GF-D8 (cell line): ENCODE data around the gene KCND3.
A peak's percentile ranks its signal among the peaks of the same experiment; 100 is the strongest.
"Not testable (repeated sequence)": the region's sequence is repeated elsewhere in the genome, so short reads cannot be mapped to it uniquely, and the experiment has no call there.

ENCODE experiments used
- DNase-seq: peaks from one replicate; lab custom pipeline; 2025; lab: John Stamatoyannopoulos, UW

KCND3 gene

DNA sequence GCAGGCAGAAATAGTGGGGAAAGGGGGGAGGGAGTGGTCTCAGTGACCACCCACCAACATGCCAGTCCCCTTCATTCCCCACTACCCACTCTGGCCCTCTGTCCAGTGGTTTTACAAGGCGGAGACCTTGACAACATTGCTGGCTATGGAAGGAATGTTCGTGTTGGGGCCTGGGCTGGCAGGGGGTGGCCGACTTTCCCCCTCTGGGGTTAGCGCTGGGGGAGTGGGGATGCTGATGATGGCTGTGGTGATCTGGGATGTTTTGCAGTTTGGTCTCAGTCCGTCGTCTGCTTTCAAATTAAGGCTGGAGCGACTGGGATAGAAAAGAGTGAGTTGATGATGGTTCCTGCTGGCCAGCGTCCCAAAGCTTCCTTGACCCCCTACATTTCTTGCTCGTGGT lies 213.5 kb downstream of the KCND3 start:
- DNase-seq: no peak

DNA sequence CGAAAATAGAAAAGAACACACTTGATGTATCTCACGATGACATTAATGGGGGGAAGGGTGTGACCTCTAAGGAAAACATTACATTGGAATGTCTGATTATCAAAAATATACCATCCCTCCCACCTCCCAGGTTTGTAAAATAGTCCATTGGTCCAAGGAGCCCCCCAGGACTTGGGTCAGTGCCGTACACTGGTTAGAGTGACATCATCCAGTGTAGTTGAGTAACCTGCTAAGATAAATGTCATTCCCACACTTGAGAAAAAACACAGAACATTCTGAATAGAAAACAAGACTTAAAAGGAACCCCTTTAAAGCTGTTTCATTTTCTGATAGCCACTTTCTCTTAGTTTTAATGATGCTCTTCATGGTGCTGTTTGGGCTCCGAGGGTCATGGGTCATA lies 218.6 kb downstream of the KCND3 start:
- DNase-seq: no peak

DNA sequence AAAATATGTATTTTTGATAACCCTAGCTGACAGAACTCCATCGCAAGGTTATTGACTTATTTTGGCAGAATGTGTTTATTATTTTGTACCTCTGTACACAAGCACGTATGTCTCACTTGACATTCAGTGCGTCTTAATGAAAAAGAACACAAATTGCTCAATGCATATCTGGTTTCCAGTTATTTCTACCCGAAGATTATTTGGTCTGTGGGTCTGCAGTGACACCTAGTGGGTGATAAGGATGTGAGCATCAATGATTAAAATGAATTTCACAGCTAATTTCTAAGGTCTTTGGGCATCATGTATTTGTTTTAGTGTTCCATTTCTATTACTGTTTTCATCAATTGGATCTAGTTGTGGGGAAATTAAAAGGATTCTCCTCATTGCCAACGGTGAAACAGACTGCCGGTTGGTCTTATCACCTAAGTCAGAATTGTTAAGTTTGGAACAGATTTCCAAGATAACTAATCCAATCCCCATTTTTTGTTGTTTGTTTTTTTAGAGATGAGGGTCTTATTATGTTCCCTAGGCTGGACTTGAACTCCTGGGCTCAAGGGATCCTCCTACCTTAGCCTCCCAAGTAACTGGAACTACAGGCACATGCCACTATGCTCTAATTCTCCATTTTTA lies 219.8 kb downstream of the KCND3 start:
- DNase-seq: peak; percentile 35

DNA sequence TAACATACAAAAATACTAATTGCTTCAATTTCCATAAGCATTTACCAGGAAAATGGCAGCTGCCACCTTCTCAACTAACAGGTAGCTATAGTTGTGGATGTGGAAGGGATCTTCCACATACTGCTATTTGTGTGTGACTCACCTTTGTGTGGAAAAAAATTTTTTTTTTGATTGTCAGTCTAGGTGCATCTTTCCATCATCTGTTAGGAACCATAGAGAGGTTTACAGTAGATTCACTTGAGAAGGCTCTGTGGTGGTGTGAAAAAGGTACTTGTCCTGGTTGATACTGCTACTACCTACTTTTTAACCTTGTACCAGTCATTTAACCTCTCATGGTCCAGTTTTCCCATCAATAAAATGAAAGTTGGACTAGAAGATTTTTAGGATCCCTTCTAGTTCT lies 220.8 kb downstream of the KCND3 start:
- DNase-seq: no peak

DNA sequence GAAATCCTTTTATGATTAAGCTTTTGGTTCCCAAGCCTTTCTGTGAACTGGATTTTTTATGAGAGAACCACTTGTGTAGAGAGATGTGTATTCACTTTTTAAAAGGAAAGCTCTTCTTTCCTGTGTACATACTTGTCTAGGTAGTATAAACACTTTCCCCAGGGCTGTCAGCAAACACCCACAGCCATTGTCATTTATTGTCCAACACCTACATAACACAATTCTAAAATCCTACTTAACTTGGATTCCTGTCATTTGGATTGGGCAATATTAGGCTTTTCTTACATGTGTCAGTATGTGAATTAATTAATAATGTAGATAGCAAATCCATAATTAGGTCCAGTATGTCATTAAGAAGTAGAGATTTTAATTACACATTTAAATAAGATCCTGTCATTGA lies 221.4 kb downstream of the KCND3 start:
- DNase-seq: no peak

DNA sequence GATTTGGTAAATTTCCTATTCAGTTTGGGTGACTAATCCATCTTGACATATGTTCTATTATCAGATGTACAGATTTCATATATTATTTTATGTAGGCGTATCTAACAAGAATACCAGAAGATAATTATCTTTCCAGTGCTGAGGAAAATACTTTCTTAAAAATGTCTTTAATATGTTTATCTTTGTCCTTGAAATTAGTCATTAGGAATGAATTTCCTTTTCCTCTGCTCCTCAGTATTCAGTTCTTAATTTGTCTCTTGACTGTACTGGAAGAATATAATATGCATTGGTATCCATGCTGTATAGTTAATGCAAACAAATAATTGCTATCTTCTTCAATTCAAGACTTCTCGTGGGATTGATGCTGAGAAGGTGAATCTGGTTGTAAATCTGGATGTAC lies 227.1 kb downstream of the KCND3 start:
- no peak for DNase-seq

DNA sequence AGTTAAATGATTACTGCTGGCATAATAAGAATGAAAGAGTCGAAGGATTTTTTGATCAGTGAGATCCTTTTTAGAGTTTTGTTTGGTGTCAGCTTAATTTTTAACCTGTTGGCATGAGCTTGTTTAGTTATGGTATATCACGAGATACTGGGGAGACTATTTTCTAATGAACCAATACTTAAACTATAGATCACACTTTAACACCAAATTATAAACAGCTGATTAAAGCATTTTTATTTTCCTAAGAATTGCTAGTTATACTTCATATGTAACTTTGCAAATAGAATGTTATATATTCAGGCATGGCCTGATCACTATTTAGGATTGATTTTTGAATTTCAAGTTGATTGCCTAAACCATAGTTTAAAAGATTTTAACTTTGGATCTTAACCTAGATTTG lies 227.8 kb downstream of the KCND3 start:
- no peak for DNase-seq

DNA sequence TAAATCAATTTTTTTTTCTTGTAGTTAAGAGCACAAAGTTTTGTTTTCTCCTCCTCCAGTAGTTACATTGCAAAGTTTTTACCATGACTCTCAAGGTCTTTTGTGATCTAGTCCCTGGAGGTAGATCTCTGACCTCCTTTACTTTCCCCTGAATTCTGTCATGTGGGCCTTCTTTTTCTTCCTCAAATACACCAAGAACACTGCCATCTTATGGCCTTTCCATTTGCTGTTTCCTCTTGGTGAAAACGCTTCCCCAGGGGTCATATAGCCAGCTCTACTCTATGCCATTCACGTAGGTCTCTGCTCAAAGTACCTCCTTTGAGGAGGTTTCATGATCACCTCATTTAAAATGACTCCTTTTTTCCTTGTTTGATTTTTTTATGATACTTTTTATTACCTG lies 231.1 kb downstream of the KCND3 start:
- no peak for DNase-seq

DNA sequence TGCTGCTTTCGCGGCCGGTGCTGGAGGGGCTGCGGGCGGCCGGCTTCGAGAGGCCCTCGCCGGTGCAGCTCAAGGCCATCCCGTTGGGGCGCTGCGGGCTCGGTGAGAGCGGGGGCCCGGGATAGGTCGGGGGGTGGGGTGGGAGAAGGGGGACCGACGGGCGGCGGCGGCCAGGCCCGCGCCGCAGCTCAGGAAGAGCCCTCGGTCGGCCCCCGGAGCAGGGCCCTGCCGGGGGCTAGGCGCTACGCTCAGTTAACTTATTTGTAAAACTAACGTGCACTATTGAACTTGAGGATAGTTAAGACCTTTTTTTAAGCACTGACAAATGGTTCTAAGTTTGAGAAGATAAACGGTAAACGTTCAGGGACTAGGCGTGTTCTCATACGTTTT lies 233.3 kb downstream of the KCND3 start:
- no peak for DNase-seq

DNA sequence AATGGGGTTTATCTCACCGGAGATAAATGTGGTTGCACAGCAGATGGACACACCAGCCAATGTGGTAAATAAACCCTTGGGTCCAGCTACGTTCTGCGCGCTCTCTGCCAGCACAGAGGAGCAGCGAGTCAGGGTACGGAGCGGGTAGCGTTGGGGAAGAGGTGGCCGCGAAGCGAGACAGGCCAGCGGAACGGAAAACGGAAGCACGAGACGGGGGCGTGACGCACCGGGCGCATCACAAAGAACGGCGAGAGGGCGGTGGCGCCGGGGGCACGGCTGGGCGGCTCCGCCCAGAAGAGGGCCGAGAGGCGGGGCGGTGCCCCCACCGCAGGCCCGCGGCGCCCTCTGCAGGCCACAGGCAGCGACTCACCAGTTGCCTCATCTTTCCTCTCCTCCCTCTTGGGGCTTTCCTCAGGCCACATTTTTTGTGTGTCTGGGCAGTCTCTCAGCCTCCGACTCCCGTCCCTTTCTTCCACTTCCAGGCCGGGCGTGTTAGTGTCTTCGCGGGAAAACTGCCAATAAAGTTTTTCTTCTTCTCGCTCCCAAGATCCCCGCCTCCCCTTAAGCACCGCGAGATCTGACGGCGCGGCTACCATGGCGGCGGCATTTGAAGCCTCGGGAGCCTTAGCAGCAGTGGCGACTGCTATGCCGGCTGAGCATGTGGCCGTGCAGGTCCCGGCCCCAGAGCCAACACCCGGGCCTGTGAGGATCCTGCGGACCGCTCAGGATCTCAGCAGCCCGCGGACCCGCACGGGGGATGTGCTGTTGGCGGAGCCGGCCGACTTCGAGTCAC lies 233.9 kb downstream of the KCND3 start, which contains the start of gene DDX20:
Gene DDX20, plus strand, starts transcription at position 571 of the 793 bp plus-strand sequence. Its CDS starts 24 bp downstream, at position 595.
- DNase-seq: peak; percentile 94

DNA sequence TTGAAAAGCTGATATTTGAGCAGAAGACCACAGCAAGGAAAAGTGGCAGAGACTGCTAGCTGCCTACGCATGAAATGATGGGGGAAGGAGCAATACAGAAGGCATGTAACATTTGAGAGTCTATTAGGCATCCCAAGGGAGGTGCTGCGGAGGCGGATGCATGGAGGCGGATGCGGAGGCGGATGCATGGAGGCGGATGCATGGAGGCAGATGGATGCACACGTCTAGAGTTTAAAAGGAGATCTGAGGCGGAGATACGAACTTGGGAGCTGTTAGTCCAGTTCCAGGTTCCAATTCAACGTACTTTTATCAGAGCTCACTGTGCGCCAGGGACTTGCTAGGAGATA lies 234.5 kb downstream of the KCND3 start:
- no peak for DNase-seq

DNA sequence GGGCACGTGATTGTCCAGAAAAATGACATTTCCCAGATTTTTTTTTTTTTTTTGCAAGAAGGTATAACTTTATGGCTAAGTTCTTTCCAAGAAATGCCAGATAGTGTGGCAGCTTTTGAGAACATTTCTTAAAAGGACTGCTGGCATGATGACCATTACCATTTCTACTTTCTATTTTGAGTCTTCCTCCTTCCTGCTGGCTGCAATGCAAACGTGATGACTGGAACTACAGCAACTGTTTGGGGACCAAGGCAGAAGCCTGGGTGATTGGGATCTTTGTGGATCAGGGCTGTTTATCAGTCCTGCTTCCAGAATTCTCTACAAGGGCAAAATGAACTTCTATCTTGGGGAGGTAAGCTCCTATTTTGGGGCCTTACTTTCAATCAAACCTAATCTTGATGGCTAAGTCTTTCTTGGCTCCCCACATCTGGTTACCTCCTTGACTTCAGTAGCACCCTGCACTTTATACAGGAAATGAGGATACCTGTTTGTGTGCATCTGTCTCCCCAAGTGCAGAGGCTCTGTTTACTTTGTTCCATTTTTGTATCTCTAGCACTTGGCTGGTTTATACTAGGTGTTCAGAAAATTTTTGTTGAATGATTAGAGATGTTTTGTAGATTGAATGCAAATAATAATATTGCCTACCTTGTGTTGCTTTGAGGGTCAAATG lies 237.4 kb downstream of the KCND3 start:
- no peak for DNase-seq

DNA sequence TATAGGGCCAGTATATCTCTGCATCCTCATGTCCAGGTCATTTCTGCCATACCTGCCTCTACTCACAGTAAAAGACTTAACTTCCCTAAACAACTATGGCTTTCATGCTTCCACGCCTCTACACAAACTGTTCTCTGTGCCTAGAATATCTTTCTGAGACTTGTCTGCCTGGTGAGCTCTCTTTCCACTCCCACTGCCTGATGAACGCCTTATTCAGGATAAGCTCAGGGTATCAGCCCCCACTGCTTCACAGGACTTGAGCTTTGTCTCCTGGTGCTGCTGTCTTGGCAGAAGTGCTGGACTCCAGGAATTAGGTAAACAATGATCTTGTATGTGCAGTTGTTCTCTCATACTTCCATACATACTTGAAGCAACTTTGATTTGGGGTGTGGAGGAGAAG lies 238.6 kb downstream of the KCND3 start:
- DNase-seq: no peak

DNA sequence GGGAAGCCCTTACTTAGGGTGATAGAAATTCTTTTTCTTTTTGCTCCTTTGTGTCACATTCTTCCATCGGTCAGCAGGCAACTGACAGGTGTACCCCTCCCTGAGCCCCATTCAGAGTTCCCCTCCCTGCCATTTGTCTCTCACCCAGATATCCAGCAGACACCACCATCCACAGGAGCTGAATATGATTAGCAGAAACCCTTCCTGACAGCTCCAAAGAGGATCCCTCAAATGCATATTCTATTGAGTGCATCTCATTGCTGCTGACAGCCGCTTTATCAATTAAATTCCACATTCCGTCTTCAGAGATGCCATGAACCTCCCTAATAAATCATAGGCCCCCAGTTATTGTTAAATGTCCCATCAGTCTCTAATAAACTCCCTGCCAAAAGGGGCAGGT lies 239.8 kb downstream of the KCND3 start:
- DNase-seq: no peak

DNA sequence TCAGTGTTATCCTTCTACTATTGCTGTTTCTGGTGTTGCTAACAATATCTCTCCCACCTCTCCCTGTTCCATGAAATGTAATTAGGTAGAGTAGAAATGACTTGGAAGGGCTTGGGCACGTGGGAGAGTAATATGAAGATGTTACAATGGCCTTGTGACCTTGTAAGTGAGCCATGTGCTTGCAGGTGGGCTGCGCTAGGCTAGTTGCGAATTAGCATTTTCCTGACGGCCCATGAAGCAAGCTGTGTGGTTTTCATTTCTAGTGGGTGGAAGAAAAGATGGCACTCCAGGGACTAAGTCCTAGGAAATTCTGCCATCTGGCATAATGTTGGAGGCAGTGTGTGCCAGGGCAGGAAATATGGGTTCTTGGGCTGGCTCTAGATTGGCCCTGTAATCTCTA lies 241.5 kb downstream of the KCND3 start:
- no peak for DNase-seq

DNA sequence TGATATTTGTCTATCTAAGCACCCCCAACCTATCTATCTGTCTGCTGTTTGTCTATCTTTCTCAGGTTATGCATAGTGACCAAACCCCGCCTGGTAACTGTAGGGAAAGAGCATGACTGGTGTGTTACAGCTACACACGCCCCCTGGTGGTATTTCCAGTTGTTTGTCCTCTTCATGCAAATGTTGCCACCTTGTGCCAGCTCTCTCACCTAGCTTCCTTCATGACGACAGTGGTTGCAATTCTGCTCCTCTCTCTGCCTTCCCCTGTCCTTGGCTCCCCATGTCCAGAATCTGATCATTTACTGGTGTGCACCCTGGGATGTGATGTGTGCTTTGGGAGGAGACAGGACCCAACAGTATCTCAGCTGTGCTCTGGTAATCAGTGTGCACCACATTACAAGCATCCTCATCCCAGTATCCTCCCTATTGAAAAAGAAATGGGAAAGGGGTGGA lies 242.2 kb downstream of the KCND3 start:
- peak; percentile 18 for DNase-seq

DNA sequence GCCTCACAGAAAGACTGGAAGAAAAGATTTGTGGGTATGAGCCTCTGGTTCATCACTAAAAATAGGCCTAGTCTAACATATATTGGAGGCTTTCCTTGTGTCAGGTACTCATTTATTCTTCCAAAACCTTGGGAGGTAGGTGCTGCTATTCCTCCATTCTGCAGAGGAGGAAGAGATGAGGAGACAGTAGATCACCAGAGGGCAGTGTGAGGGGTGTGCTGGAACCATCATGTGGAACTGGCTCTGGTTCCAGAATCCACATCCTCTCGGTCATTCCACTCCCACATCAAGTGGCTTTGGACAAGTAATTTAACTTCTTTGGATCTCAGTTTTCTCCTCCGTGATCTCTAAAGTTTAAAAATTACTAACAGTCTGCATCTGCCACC lies 242.9 kb downstream of the KCND3 start:
- no peak for DNase-seq

DNA sequence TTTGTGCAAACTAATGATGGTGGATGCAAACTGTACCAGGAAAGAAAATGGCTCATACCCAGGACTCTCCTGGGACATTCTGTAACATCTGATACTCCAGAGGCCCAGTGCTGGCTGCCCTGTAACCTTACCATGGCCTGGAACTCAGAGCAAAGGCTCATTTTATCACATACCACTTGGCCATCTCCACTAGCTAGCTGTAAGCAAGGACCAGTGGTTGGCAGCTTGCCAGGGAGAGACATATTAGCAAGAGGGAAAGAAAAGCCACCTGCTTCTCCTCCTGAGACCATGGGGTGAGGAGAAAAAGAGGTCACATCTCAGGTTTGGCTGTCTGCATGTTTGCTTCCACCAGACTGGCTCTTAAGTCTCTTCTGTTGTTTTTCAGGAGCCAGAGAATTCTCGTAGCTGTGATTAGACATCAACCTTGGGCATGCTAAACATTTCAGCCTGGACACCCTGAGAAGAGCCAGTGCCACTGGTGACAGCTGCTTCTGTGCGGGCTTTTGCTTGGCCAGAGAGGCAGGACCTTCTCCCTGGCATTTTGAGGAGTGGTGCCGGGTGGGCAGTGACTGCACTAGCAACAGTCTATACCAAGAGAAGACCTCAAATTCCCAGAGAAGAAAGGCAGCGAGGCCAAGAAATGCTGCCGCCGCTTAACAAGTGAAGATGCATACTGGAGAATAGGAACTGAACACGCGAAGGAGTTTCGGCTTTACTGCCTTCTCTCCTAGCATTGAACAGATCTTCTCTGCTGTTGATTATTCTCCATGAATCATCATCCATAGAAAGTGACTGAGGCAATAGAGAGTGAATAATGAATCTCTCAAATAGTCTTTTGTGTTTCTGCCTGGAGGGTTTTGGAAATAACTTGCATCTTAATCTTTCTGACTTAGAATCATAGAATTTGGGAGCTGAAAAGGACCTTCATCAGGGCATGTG lies 243.5 kb downstream of the KCND3 start:
- DNase-seq: no peak

DNA sequence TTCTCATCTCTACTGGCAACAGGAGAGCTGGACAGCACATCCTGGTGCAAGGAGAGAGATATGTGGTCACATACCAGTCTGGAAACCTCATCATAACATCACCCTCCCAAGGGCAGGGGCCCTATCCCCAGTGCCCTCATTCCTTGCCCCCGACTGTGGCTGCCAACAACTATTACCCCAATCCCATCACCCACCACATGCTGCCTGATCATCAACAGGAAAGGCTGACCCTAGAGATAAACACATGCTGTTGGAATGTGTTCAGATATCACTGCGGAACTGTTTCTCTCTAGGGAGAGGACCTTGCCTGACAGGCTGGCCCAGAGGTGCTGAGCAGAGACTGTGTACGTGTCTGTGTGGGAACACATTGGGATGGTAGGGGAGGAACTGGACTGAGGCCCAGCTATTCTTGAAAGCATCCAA lies 245.8 kb downstream of the KCND3 start:
- DNase-seq: no peak

DNA sequence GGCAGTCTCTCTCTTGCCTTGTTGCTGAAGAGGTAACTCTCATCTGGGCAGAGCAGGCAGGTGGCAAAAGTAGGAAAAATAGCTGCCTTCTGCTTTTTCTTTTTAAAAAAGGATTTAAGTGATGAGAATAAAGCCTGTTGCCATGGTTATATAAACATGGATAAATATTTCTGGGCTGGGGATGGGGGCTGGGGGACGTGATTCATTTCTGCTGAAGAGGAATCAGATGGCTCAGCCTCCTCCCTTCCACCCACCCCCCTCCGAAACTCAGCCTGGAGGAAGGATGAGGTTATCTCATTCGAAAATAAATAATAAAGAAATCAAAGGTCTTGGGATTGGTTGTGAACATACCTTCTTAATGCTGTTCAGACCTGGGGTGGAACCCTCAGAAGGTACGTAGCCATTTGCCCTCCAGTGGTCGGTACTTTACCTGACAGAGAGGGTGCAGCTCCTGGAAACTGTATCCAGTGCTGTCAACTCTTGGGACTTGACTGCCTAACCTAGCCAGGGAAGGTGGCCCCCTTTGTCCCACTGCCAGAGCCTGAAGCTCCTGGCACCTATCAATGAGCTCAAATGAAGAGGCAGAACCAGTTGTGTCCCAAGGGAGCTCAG lies 246.4 kb downstream of the KCND3 start:
- DNase-seq: no peak

DNA sequence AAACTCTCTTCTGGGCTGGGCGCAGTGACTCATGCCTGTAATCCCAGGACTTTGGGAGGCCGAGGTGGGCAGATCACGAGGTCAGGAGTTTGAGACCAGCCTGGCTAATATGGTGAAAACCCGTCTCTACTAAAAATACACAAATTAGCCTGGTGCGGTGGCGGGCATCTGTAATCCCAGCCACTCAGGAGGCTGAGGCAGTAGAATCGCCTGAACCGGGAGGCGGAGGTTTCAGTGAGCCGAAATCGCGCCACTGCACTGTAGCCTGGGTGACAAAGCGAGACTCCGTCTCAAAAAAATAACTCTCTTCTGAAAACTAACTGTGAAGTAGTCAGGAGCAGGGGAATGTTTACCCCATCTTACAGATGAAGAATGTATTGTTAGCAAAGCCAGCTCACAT lies 247.2 kb downstream of the KCND3 start:
- not testable (repeated sequence) for DNase-seq
